Stomach (tissue), 4 donors: ENCODE measurements around the gene PERM1.

ENCODE experiments used
- CTCF ChIP-seq, 7 experiments: fragments of 450-650 bp in 4 of 7; fragments of 200-600 bp in 3 of 7; sonication (generic) in 3 of 7; IDR thresholded peaks; one replicate each; pipeline ENCODE4 v1.5.1; 2016 to 2019; ENCODE audit warnings: antibody characterized with exemption in 7 of 7, control low read depth in 2 of 7, mild to moderate bottlenecking in 1 of 7
- POLR2A ChIP-seq, 4 donors: fragments of 450-650 bp; IDR thresholded peaks; one replicate each; pipeline ENCODE4 v1.6.1; 2016; ENCODE audit warnings: antibody characterized with exemption in 4 of 4, control low read depth in 2 of 4, mild to moderate bottlenecking in 1 of 4, moderate library complexity in 1 of 4
- POLR2AphosphoS5 ChIP-seq, 3 donors: sonication (generic); formaldehyde crosslinking; IDR thresholded peaks; one replicate each; pipeline ENCODE4 v1.6.1; 2016; ENCODE audit warnings: antibody characterized with exemption in 3 of 3

- TF ChIP-seq CTCF (IDR thresholded peaks at IDR 0.05) (no peak), POLR2A (IDR thresholded peaks at IDR 0.05) (no peak), POLR2AphosphoS5 (IDR thresholded peaks at IDR 0.05) (no peak)
Observed at GRCh38 chr1:930633-931138, 51.2 kb downstream of the PERM1 start.
